Smooth muscle cell (in vitro differentiated cells): ENCODE results near the gene VSX1. TPM values are rescaled to one million over a fixed set of nuclear protein-coding genes. Genes with fewer than 3 reads are reported as not detected.

Source experiments
- DNase-seq: peaks from one replicate; lab custom pipeline; 2025; ENCODE audit not compliant: unreplicated experiment; lab: John Stamatoyannopoulos, UW
- H2AFZ ChIP-seq: fragments of 200-600 bp; sonication (generic); 2 replicates; pipeline ENCODE4 v1.6.0; 2016; ENCODE audit warnings: antibody characterized with exemption, low read depth, mild to moderate bottlenecking
- H3F3A ChIP-seq: fragments of 200-600 bp; sonication (generic); 2 replicates; pipeline ENCODE4 v1.6.0; 2017; ENCODE audit warnings: antibody characterized with exemption, low read depth
- H3K27ac ChIP-seq: fragments of 200-600 bp; sonication (generic); 2 replicates; pipeline ENCODE4 v1.5.1; 2016; ENCODE audit warnings: low read depth, mild to moderate bottlenecking
- H3K27me3 ChIP-seq: fragments of 200-600 bp; sonication (generic); 2 replicates; pipeline ENCODE4 v1.6.1; 2016; ENCODE audit warnings: low read depth, mild to moderate bottlenecking
- H3K36me3 ChIP-seq: fragments of 200-600 bp; sonication (generic); 2 replicates; pipeline ENCODE4 v1.5.1; 2016; ENCODE audit warnings: low read depth
- H3K4me1 ChIP-seq: fragments of 200-600 bp; sonication (generic); 2 replicates; pipeline ENCODE4 v1.5.1; 2016; ENCODE audit warnings: low read depth
- H3K4me2 ChIP-seq: fragments of 200-600 bp; sonication (generic); 2 replicates; pipeline ENCODE4 v1.6.0; 2016; ENCODE audit warnings: mild to moderate bottlenecking
- H3K4me3 ChIP-seq: fragments of 200-600 bp; sonication (generic); 2 replicates; pipeline ENCODE4 v1.5.1; 2016; ENCODE audit warnings: mild to moderate bottlenecking
- H3K79me2 ChIP-seq: fragments of 200-600 bp; sonication (generic); 2 replicates; pipeline ENCODE4 v1.6.0; 2016; ENCODE audit warnings: low read depth, mild to moderate bottlenecking
- H3K9ac ChIP-seq: fragments of 200-600 bp; sonication (generic); 2 replicates; pipeline ENCODE4 v1.6.0; 2016; ENCODE audit warnings: low read depth
- H3K9me3 ChIP-seq: fragments of 200-600 bp; sonication (generic); replicated peaks from 2 replicates; pipeline ENCODE4 v1.5.1; 2016; ENCODE audit warnings: low read depth
- H4K20me1 ChIP-seq: fragments of 200-600 bp; sonication (generic); 2 replicates; pipeline ENCODE4 v1.6.0; 2016; ENCODE audit warnings: low read depth
- CTCF ChIP-seq: fragments of 200-600 bp; sonication (generic); IDR thresholded peaks from 2 replicates; pipeline ENCODE4 v1.5.1; 2017; ENCODE audit warnings: borderline replicate concordance, mild to moderate bottlenecking, antibody characterized with exemption; ENCODE audit not compliant: insufficient read depth, poor library complexity, severe bottlenecking
- WGBS: methylation state at CpG from one replicate; pipeline ENCODE4 v1.1.7; 2016; ENCODE audit warnings: low lambda C conversion rate; 5-methylcytosine and 5-hydroxymethylcytosine counted together
- polyA plus RNA-seq: library from polyadenylated mRNA; unstranded; fragments of >200 nt; fragmentation: Nextera tagmentation; extraction: Ambion mirVana; gene quantifications from 2 replicates; pipeline ENCODE4 v1.2.1, GENCODE V29; 2016
- total RNA-seq: library from RNA; depleted of rRNA; stranded (reverse); fragments of >200 nt; gene quantifications from 2 replicates; pipeline ENCODE4 v1.2.3, GENCODE V29; 2014

Gene VSX1
- total and polyA plus RNA-seq, 2 experiments from 2014 or later, result not detected

- Histone ChIP-seq H3K79me2 (no peaks in the 10 kb centered on the region), H3K4me3 (no peak overlapping the region), H3K27ac (no peak overlapping the region), H3K36me3 (no peaks in the 10 kb centered on the region), H3K9ac (no peak overlapping the region), H2AFZ (no peak overlapping the region), H3K4me1 (no peaks in the 10 kb centered on the region), H4K20me1 (no peaks in the 10 kb centered on the region), H3F3A (no peaks in the 10 kb centered on the region), H3K27me3 (no peaks in the 10 kb centered on the region), H3K4me2 (no peak overlapping the region), H3K9me3 (no peaks in the 10 kb centered on the region)
- no peak for DNase-seq
- TF ChIP-seq CTCF, result no peak
- 81% methylated on average over 9 of the region's 9 CpGs for WGBS
Observed at GRCh38 chr20:25039697-25040437, 42.1 kb downstream of the VSX1 start.

GRCh38 chr20:25038591-25039015, 43.3 kb downstream of the VSX1 start:
- DNase-seq, result no peak
- no peaks in the 10 kb centered on the region for H3K36me3 ChIP-seq
- no peaks in the 10 kb centered on the region for H3F3A ChIP-seq
- no peak overlapping the region for H3K4me2 ChIP-seq
- H3K9ac ChIP-seq, result no peak overlapping the region
- H3K27ac ChIP-seq, result no peak overlapping the region
- no peaks in the 10 kb centered on the region for H3K79me2 ChIP-seq
- WGBS, result 88% methylated on average over 6 of the region's 6 CpGs
- H3K9me3 ChIP-seq, result no peaks in the 10 kb centered on the region
- no peak for TF ChIP-seq CTCF
- no peaks in the 10 kb centered on the region for H4K20me1 ChIP-seq
- no peak overlapping the region for H3K4me3 ChIP-seq
- H3K4me1 ChIP-seq, result no peaks in the 10 kb centered on the region
- no peak overlapping the region for H2AFZ ChIP-seq
- H3K27me3 ChIP-seq, result no peaks in the 10 kb centered on the region

GRCh38 chr20:25038103-25038410, 43.9 kb downstream of the VSX1 start:
- no peaks in the 10 kb centered on the region for H3K79me2 ChIP-seq
- no peak for TF ChIP-seq CTCF
- H3F3A ChIP-seq, result no peaks in the 10 kb centered on the region
- H3K4me3 ChIP-seq, result no peak overlapping the region
- H3K9ac ChIP-seq, result no peak overlapping the region
- H4K20me1 ChIP-seq, result no peaks in the 10 kb centered on the region
- H3K4me2 ChIP-seq, result no peak overlapping the region
- H3K36me3 ChIP-seq, result no peaks in the 10 kb centered on the region
- H3K27ac ChIP-seq, result no peak overlapping the region
- H3K4me1 ChIP-seq, result no peaks in the 10 kb centered on the region
- H3K9me3 ChIP-seq, result no peaks in the 10 kb centered on the region
- no peak overlapping the region for H2AFZ ChIP-seq
- DNase-seq, result no peak
- H3K27me3 ChIP-seq, result no peaks in the 10 kb centered on the region
- WGBS, result 88% methylated on average over 3 of the region's 3 CpGs
